Loucy (cell line): ENCODE data around the gene P2RX2.

Source experiments
- H2AFZ ChIP-seq: fragments of 200-600 bp; sonication (generic); 2 replicates; pipeline ENCODE4 v1.6.0; 2016; ENCODE audit warnings: antibody characterized with exemption, mild to moderate bottlenecking, low read length, moderate library complexity
- H3F3A ChIP-seq: fragments of 200-600 bp; 2 replicates; pipeline ENCODE4 v1.6.0; 2016; ENCODE audit warnings: antibody characterized with exemption, low read depth, mild to moderate bottlenecking
- H3K27me3 ChIP-seq: fragments of 200-600 bp; sonication (generic); 2 replicates; pipeline ENCODE4 v1.6.1; 2014; ENCODE audit warnings: low read length, mild to moderate bottlenecking; ENCODE audit not compliant: insufficient read depth, poor library complexity, severe bottlenecking
- H3K36me3 ChIP-seq: fragments of 200-600 bp; sonication (generic); 2 replicates; pipeline ENCODE4 v1.6.1; 2016; ENCODE audit warnings: low read length; ENCODE audit not compliant: insufficient read depth
- H3K4me1 ChIP-seq: fragments of 200-600 bp; sonication (generic); 2 replicates; pipeline ENCODE4 v1.5.1; 2014; ENCODE audit warnings: low read length, mild to moderate bottlenecking; ENCODE audit not compliant: insufficient read depth, poor library complexity, severe bottlenecking
- H3K4me2 ChIP-seq: fragments of 200-600 bp; sonication (generic); 2 replicates; pipeline ENCODE4 v1.6.0; 2014; ENCODE audit warnings: antibody characterized with exemption, low read length, low read depth, mild to moderate bottlenecking; ENCODE audit not compliant: poor library complexity, severe bottlenecking
- H3K4me3 ChIP-seq: fragments of 200-600 bp; sonication (generic); 2 replicates; pipeline ENCODE4 v1.5.1; 2014; ENCODE audit warnings: low read length, mild to moderate bottlenecking, mixed read lengths; ENCODE audit not compliant: poor library complexity, severe bottlenecking
- H3K79me2 ChIP-seq: fragments of 200-600 bp; sonication (generic); 2 replicates; pipeline ENCODE4 v1.6.1; 2014; ENCODE audit warnings: low read length; ENCODE audit not compliant: insufficient read depth
- H3K9ac ChIP-seq: fragments of 200-600 bp; sonication (generic); 2 replicates; pipeline ENCODE4 v1.6.0; 2014; ENCODE audit warnings: mild to moderate bottlenecking, low read depth, low read length, moderate library complexity; ENCODE audit not compliant: poor library complexity, severe bottlenecking
- H3K9me2 ChIP-seq: fragments of 200-600 bp; sonication (generic); replicated peaks from 2 replicates; pipeline ENCODE4 v1.6.1; 2016; ENCODE audit warnings: low read depth, low read length, mixed read lengths
- H3K9me3 ChIP-seq: fragments of 200-600 bp; sonication (generic); 2 replicates; pipeline ENCODE4 v1.6.1; 2014; ENCODE audit warnings: mild to moderate bottlenecking, antibody characterized with exemption, low read length, low read depth; ENCODE audit not compliant: insufficient read depth
- H4K20me1 ChIP-seq: fragments of 200-600 bp; sonication (generic); 2 replicates; pipeline ENCODE4 v1.6.0; 2014; ENCODE audit warnings: antibody characterized with exemption, low read length, mild to moderate bottlenecking; ENCODE audit not compliant: insufficient read depth, poor library complexity, severe bottlenecking
- EZH2phosphoT487 ChIP-seq: fragments of 200-600 bp; IDR thresholded peaks from 2 replicates; pipeline ENCODE4 v1.6.1; 2018; ENCODE audit warnings: antibody characterized with exemption, mild to moderate bottlenecking, moderate library complexity, borderline replicate concordance
- TF ChIP-seq, protein P1 (sequence below): fragments of 200-600 bp; sonication (generic); conservative IDR thresholded peaks from 2 replicates; pipeline ENCODE4 v1.5.1; 2014; ENCODE audit warnings: mild to moderate bottlenecking, antibody characterized with exemption, low read length

Gene P2RX2

DNA sequence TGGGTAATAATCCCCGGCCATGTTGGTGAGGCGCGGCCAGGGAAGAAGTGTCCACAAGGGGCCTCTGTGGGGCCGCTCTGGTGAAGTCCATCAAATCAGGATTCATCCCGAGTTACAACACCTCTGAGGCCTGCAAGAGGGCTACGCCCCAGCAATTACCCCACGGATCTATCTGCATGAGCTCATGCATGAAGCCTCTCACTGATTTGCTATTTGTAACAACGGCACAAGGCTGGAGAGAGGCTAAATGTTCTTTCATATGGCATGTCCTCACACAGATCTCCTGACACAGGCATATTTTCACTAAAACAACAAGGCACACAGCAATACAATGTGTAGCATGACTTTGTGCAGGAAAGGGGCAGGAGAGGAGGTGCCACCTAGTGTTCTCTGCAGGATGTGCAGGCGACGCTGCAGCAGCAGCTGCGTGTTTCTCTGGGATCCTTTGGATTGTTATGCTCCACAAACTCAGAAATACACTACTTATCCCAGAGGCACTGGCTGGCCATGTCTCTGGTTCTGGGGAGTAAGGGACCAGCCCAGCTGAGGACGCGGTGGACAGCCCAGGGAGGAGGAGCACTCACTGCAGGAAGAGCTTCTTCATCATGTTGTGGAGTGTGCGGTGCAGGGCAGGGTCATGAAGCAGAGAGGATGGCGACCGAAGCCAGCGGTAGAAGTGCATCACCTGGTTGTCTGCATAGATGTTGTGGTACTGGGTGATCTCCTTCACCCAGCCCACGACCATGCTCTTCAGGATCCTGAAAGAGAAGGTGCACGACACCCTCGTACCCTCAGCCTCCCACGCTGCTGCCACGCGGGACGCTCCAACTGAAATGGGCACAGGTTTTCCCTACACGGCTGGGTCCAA lies 20.2 kb downstream of the P2RX2 start:
- Histone ChIP-seq H4K20me1 (no peaks in the 10 kb centered on the region), H3K4me1 (peaks cover 83% of the 10 kb centered on the region), H3K79me2 (peaks cover 13% of the 10 kb centered on the region; the same call in 1 of the 2 replicates), H3K9me2 (no peaks in the 10 kb centered on the region), H3K36me3 (peaks cover 57% of the 10 kb centered on the region; the same call in 1 of the 2 replicates), H3K9ac (no peak overlapping the region), H3K27me3 (no peaks in the 10 kb centered on the region), H3K9me3 (no peaks in the 10 kb centered on the region), H3K4me3 (no peak overlapping the region), H3K4me2 (peak overlapping the region; percentile 64), H2AFZ (no peak overlapping the region), H3F3A (no peaks in the 10 kb centered on the region; the same call in 1 of the 2 replicates)
- no peak for TF ChIP-seq EZH2phosphoT487
- TF ChIP-seq, protein P1, sequence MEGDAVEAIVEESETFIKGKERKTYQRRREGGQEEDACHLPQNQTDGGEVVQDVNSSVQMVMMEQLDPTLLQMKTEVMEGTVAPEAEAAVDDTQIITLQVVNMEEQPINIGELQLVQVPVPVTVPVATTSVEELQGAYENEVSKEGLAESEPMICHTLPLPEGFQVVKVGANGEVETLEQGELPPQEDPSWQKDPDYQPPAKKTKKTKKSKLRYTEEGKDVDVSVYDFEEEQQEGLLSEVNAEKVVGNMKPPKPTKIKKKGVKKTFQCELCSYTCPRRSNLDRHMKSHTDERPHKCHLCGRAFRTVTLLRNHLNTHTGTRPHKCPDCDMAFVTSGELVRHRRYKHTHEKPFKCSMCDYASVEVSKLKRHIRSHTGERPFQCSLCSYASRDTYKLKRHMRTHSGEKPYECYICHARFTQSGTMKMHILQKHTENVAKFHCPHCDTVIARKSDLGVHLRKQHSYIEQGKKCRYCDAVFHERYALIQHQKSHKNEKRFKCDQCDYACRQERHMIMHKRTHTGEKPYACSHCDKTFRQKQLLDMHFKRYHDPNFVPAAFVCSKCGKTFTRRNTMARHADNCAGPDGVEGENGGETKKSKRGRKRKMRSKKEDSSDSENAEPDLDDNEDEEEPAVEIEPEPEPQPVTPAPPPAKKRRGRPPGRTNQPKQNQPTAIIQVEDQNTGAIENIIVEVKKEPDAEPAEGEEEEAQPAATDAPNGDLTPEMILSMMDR: peak; percentile 97

DNA sequence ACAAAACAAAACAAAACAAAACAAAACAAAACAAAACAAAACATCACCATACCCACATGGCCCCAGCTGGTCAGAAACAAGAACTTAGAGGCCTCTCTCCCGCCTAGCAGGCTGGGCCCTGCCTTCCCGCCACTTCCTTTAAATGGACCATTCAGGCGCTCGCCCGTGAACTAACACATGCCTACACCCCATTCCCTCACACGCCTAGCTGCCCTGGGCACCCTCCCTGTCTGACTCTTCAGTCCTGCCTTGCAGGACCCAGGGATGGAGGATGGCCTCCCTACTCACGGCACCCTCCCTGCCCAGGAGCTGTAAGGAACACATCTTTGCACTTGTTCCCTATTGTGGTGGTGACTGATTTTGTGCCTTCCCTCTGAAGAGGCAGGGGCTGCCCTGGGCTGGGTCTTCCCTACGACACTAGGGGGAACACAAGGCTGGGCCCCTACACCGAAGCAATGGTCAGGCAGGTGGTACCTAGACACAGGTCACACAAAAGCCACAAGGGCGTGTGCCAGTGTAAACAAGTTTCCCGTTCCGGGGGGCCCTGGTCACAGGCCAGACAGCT lies 21.5 kb downstream of the P2RX2 start:
- Histone ChIP-seq H3F3A (no peaks in the 10 kb centered on the region; the same call in 1 of the 2 replicates), H3K4me3 (peak overlapping the region; percentile 21), H3K9ac (peak overlapping the region; percentile 67), H3K9me3 (no peaks in the 10 kb centered on the region), H3K9me2 (no peaks in the 10 kb centered on the region), H3K36me3 (peaks cover 49% of the 10 kb centered on the region; the same call in 1 of the 2 replicates), H2AFZ (no peak overlapping the region), H3K27me3 (no peaks in the 10 kb centered on the region), H4K20me1 (no peaks in the 10 kb centered on the region), H3K4me1 (peaks cover 71% of the 10 kb centered on the region), H3K4me2 (peak overlapping the region; percentile 64), H3K79me2 (peaks cover under 1% of the 10 kb centered on the region; the same call in 1 of the 2 replicates)
- TF ChIP-seq EZH2phosphoT487: no peak
- TF ChIP-seq, protein P1: no peak

DNA sequence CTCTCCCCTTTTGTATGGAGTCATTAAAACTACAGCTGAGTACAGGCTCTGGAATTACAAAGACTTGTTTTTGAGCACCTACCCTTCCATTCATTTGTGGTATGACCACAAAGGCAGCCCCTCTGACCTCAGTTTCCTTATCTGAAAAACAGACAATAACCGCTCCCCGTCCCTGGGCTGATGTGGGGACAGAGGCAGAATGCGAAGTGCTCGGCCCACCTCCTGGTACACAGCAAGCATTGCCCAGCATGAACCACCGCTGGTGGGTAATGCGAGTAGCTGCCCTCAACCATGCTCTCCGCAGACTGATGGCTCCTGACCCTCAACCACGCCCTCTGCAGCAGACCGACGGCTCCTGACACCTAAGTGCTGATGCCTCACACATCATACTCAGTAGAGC lies 22.4 kb downstream of the P2RX2 start:
- Histone ChIP-seq H3K79me2 (no peaks in the 10 kb centered on the region), H3K36me3 (peaks cover 49% of the 10 kb centered on the region; the same call in 1 of the 2 replicates), H3K9me2 (no peaks in the 10 kb centered on the region), H3K4me2 (peak overlapping the region; percentile 64), H3F3A (no peaks in the 10 kb centered on the region; the same call in 1 of the 2 replicates), H3K4me3 (peak overlapping the region; percentile 23), H4K20me1 (no peaks in the 10 kb centered on the region), H3K4me1 (peaks cover 62% of the 10 kb centered on the region), H3K27me3 (no peaks in the 10 kb centered on the region), H2AFZ (no peak overlapping the region), H3K9ac (peak overlapping the region; percentile 67), H3K9me3 (no peaks in the 10 kb centered on the region)
- no peak for TF ChIP-seq EZH2phosphoT487
- TF ChIP-seq, protein P1: no peak
